ENCODE results near the gene SOX21. TPM values are rescaled to one million over a fixed set of nuclear protein-coding genes. Genes with fewer than 3 reads are reported as not detected.
"Not testable (repeated sequence)": the region's sequence is repeated elsewhere in the genome, so short reads cannot be mapped to it uniquely, and the experiment has no call there.

The SOX21 gene
- polyA plus RNA-seq (ENCODE audit: insufficient read length in 3 of 3): under 1 TPM; 0.15 to 0.28 (median 0.27) TPM
- long read RNA-seq, donor 1, partial matches to known transcripts: 0 of 3 reads
- long read RNA-seq, donor 1, other reads (novel, unspliced or antisense): 0 of 3 reads
- long read RNA-seq, donor 2: 0 reads
- long read RNA-seq, donor 3: 0 reads
- long read RNA-seq, donor 4: 0 reads
- long read RNA-seq, donor 5: 0 reads
- long read RNA-seq, donor 6, partial matches to known transcripts: 0 of 1 reads
- long read RNA-seq, donor 6, other reads (novel, unspliced or antisense): 0 of 1 reads
- long read RNA-seq, donor 7: 0 reads
- long read RNA-seq, donor 8: 0 reads
- long read RNA-seq, donor 9: 0 reads
- long read RNA-seq, donor 10: 0 reads
- long read RNA-seq, donor 11: 0 reads
- long read RNA-seq, donor 12: 0 reads
- long read RNA-seq, donor 13: 0 reads
- long read RNA-seq, donor 14: 0 reads
- long read RNA-seq, donor 15: 0 reads
- long read RNA-seq, donor 16, partial matches to known transcripts: 0 of 1 reads
- long read RNA-seq, donor 16, other reads (novel, unspliced or antisense): 0 of 1 reads

GRCh38 chr13:94712287-94712811 lies at the start of gene SOX21:
Gene SOX21 (minus strand): TSS chr13:94712545. CDS start chr13:94712049, 496 bp downstream.
- no peak for DNase-seq (ENCODE audit: extremely low read depth in 1 of 11, low read depth in 9 of 11, low spot score in 4 of 11)

GRCh38 chr13:94761407-94761806 lies 49.1 kb upstream of the SOX21 start:
- no peak for DNase-seq (ENCODE audit: extremely low read depth in 1 of 11, low read depth in 9 of 11, low spot score in 4 of 11)

GRCh38 chr13:94759120-94759728 lies 46.9 kb upstream of the SOX21 start:
- DNase-seq (ENCODE audit: extremely low read depth in 1 of 11, low read depth in 9 of 11, low spot score in 4 of 11): no peak

- no peak for DNase-seq (ENCODE audit: extremely low read depth in 1 of 11, low read depth in 9 of 11, low spot score in 4 of 11)
Observed at GRCh38 chr13:94758436-94758960, 46.2 kb upstream of the SOX21 start.

- DNase-seq (ENCODE audit: extremely low read depth in 1 of 11, low read depth in 9 of 11, low spot score in 4 of 11): no peak
Observed at GRCh38 chr13:94753327-94753726, 41.0 kb upstream of the SOX21 start.

GRCh38 chr13:94749162-94749561 lies 36.8 kb upstream of the SOX21 start:
- no peak for DNase-seq (ENCODE audit: extremely low read depth in 1 of 11, low read depth in 9 of 11, low spot score in 4 of 11)

GRCh38 chr13:94739235-94739634 lies 26.9 kb upstream of the SOX21 start:
- no peak for DNase-seq (ENCODE audit: extremely low read depth in 1 of 11, low read depth in 9 of 11, low spot score in 4 of 11)

GRCh38 chr13:94731028-94731427 lies 18.7 kb upstream of the SOX21 start:
- DNase-seq (ENCODE audit: extremely low read depth in 1 of 11, low read depth in 9 of 11, low spot score in 4 of 11): no peak

- DNase-seq (ENCODE audit: extremely low read depth in 1 of 11, low read depth in 9 of 11, low spot score in 4 of 11): not testable (repeated sequence)
Observed at GRCh38 chr13:94729941-94730340, 17.6 kb upstream of the SOX21 start.

GRCh38 chr13:94726425-94726824 lies 14.1 kb upstream of the SOX21 start:
- no peak for DNase-seq (ENCODE audit: extremely low read depth in 1 of 11, low read depth in 9 of 11, low spot score in 4 of 11)

GRCh38 chr13:94722609-94723345 lies 10.4 kb upstream of the SOX21 start:
- DNase-seq (ENCODE audit: extremely low read depth in 1 of 11, low read depth in 9 of 11, low spot score in 4 of 11): no peak

GRCh38 chr13:94718697-94719096 lies 6.4 kb upstream of the SOX21 start:
- not testable (repeated sequence) for DNase-seq (ENCODE audit: extremely low read depth in 1 of 11, low read depth in 9 of 11, low spot score in 4 of 11)

GRCh38 chr13:94717916-94718315 lies 5.6 kb upstream of the SOX21 start:
- no peak for DNase-seq (ENCODE audit: extremely low read depth in 1 of 11, low read depth in 9 of 11, low spot score in 4 of 11)

- no peak for DNase-seq (ENCODE audit: extremely low read depth in 1 of 11, low read depth in 9 of 11, low spot score in 4 of 11)
Observed at GRCh38 chr13:94716016-94716415, 3.7 kb upstream of the SOX21 start.

GRCh38 chr13:94713561-94714182 lies 1.3 kb upstream of the SOX21 start:
- DNase-seq (ENCODE audit: extremely low read depth in 1 of 11, low read depth in 9 of 11, low spot score in 4 of 11): no peak

- DNase-seq (ENCODE audit: extremely low read depth in 1 of 11, low read depth in 9 of 11, low spot score in 4 of 11): no peak
Observed at GRCh38 chr13:94712812-94713560, 641 bp upstream of the SOX21 start.

GRCh38 chr13:94711561-94712286 lies 621 bp downstream of the SOX21 start:
- no peak for DNase-seq (ENCODE audit: extremely low read depth in 1 of 11, low read depth in 9 of 11, low spot score in 4 of 11)
